Articular chondrocyte of knee joint (primary cell): ENCODE measurements around the gene PRKACG. TPM values are rescaled to one million over a fixed set of nuclear protein-coding genes. Genes with fewer than 3 reads are reported as not detected.

Source experiments
- total RNA-seq: library from RNA; depleted of rRNA; stranded (reverse); fragments of >200 nt; gene quantifications from 2 replicates; pipeline ENCODE4 v1.2.3, GENCODE V29; 2012

Gene PRKACG
- total RNA-seq = not detected in 2 replicates

GRCh38 chr9:69014013-69014412 is at the start of gene PRKACG:
TSS of gene PRKACG (minus strand) at chr9:69014113. CDS start at chr9:69014092, 21 bp downstream.

DNA sequence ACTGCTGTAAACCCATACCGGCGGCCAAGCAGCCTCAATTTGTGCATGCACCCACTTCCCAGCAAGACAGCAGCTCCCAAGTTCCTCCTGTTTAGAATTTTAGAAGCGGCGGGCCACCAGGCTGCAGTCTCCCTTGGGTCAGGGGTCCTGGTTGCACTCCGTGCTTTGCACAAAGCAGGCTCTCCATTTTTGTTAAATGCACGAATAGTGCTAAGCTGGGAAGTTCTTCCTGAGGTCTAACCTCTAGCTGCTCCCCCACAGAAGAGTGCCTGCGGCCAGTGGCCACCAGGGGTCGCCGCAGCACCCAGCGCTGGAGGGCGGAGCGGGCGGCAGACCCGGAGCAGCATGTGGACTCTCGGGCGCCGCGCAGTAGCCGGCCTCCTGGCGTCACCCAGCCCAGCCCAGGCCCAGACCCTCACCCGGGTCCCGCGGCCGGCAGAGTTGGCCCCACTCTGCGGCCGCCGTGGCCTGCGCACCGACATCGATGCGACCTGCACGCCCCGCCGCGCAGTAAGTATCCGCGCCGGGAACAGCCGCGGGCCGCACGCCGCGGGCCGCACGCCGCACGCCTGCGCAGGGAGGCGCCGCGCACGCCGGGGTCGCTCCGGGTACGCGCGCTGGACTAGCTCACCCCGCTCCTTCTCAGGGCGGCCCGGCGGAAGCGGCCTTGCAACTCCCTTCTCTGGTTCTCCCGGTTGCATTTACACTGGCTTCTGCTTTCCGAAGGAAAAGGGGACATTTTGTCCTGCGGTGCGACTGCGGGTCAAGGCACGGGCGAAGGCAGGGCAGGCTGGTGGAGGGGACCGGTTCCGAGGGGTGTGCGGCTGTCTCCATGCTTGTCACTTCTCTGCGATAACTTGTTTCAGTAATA is 21.8 kb upstream of the PRKACG start, which contains the start of gene FXN:
FXN (plus strand) TSS at position 315 of the 871 bp plus-strand sequence; CDS start at position 346, 31 bp downstream.

Other genes with a start within 250 kb of the PRKACG start
- gene FXN, start 21.6 kb upstream of the PRKACG start, total RNA-seq = 4.6 and 6.7 TPM in 2 replicates
- 25.0 and 28.7 TPM in 2 replicates for gene TJP2, start 160.2 kb upstream of the PRKACG start, total RNA-seq